ENCODE data around the gene NOS3. TPM values are rescaled to one million over a fixed set of nuclear protein-coding genes. Genes with fewer than 3 reads are reported as not detected.

Gene NOS3
- total and polyA plus RNA-seq, 2 of the 13 experiments (the other 11 are each of a cell fraction or from before 2014, with no cell fraction given) = 3.7 to 7.5 TPM

DNA sequence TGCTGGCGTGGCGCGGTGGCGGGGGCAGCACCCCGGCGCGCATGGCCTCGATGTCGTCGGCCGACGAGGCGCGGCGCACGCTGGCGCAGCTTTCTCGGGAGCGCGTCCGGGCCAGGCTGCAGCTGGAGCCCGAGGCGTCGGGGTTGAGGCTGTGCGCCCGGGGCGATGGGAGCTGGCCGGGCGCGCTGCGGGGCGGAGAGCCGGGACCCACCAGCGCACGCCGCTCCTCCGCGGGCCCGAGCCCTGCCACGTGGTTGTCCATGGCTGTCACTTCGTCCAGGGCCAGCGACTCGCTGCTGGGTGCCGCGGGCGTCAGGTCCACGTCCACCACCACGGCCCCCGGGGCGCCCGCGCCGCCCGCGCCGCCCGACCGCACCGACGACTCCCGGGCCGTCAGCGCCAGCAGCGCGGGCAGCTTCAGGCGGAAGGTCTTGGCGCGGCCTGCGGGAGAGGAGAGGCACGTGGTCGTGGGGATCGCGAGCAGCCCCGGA, 32.7 kb upstream of the NOS3 start:
- Histone ChIP-seq H4K20me1 (ENCODE audit: insufficient read depth, low read length) (no peaks in the 10 kb centered on the region), H3K79me2 (ENCODE audit: insufficient read depth, low read length) (no peaks in the 10 kb centered on the region), H3K9me3 (ENCODE audit: low read length) (no peaks in the 10 kb centered on the region), H3K36me3 (replicated peaks in 1 of 2; ENCODE audit: control insufficient read depth in 1 of 2, insufficient read depth in 2 of 2, low read length in 2 of 2) (no peaks in the 10 kb centered on the region), H3K9ac (ENCODE audit: insufficient read depth, low read depth, low read length) (no peak overlapping the region), H3K4me2 (ENCODE audit: low read depth, low read length) (no peak overlapping the region), H3K27ac (ENCODE audit: extremely low read length, insufficient read depth, low read length) (no peak overlapping the region), H3K4me3 (replicated peaks in 1 of 3; ENCODE audit: insufficient read depth in 1 of 3, low read depth in 2 of 3, low read length in 3 of 3) (no peak overlapping the region), H3K27me3 (ENCODE audit: control insufficient read depth in 1 of 2, insufficient read depth in 2 of 2, low read length in 2 of 2) (peaks cover 11 to 43% of the 10 kb centered on the region in 2 experiments; a peak in 3 of 5 replicates), H3K4me1 (ENCODE audit: insufficient read depth, low read length) (no peaks in the 10 kb centered on the region), H2AFZ (ENCODE audit: low read length) (no peak overlapping the region)
- FAIRE-seq (no peak), DNase-seq (ENCODE audit: low spot score) (no peak), ATAC-seq (no peak)
- no TSS peak for BruUV-seq (replicated peaks)
- TF ChIP-seq, protein P1, sequence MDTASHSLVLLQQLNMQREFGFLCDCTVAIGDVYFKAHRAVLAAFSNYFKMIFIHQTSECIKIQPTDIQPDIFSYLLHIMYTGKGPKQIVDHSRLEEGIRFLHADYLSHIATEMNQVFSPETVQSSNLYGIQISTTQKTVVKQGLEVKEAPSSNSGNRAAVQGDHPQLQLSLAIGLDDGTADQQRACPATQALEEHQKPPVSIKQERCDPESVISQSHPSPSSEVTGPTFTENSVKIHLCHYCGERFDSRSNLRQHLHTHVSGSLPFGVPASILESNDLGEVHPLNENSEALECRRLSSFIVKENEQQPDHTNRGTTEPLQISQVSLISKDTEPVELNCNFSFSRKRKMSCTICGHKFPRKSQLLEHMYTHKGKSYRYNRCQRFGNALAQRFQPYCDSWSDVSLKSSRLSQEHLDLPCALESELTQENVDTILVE (CRISPR knock-in tag; IDR thresholded peaks at IDR 0.05) = no peak
- no peak for TF ChIP-seq HNF4A (CRISPR knock-in tag; IDR thresholded peaks at IDR 0.05)
- TF ChIP-seq, protein P2, sequence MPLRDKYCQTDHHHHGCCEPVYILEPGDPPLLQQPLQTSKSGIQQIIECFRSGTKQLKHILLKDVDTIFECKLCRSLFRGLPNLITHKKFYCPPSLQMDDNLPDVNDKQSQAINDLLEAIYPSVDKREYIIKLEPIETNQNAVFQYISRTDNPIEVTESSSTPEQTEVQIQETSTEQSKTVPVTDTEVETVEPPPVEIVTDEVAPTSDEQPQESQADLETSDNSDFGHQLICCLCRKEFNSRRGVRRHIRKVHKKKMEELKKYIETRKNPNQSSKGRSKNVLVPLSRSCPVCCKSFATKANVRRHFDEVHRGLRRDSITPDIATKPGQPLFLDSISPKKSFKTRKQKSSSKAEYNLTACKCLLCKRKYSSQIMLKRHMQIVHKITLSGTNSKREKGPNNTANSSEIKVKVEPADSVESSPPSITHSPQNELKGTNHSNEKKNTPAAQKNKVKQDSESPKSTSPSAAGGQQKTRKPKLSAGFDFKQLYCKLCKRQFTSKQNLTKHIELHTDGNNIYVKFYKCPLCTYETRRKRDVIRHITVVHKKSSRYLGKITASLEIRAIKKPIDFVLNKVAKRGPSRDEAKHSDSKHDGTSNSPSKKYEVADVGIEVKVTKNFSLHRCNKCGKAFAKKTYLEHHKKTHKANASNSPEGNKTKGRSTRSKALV (CRISPR knock-in tag; IDR thresholded peaks at IDR 0.05) = no peak
- no peak for TF ChIP-seq SUZ12 (IDR thresholded peaks at IDR 0.05; ENCODE audit: low read depth, low read length)
- TF ChIP-seq, protein P3, sequence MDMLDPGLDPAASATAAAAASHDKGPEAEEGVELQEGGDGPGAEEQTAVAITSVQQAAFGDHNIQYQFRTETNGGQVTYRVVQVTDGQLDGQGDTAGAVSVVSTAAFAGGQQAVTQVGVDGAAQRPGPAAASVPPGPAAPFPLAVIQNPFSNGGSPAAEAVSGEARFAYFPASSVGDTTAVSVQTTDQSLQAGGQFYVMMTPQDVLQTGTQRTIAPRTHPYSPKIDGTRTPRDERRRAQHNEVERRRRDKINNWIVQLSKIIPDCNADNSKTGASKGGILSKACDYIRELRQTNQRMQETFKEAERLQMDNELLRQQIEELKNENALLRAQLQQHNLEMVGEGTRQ (IDR thresholded peaks at IDR 0.05; ENCODE audit: low read depth, low read length) = no peak
- TF ChIP-seq, protein P3 (CRISPR knock-in tag; IDR thresholded peaks at IDR 0.05; ENCODE audit: borderline replicate concordance) = no peak
- TF ChIP-seq MIER3 (CRISPR knock-in tag; IDR thresholded peaks at IDR 0.05; ENCODE audit: borderline replicate concordance) = no peak
- TF ChIP-seq ZNF883 (CRISPR knock-in tag; IDR thresholded peaks at IDR 0.05; ENCODE audit: not compliant biosample characterization) = no peak
- TF ChIP-seq, protein P4, sequence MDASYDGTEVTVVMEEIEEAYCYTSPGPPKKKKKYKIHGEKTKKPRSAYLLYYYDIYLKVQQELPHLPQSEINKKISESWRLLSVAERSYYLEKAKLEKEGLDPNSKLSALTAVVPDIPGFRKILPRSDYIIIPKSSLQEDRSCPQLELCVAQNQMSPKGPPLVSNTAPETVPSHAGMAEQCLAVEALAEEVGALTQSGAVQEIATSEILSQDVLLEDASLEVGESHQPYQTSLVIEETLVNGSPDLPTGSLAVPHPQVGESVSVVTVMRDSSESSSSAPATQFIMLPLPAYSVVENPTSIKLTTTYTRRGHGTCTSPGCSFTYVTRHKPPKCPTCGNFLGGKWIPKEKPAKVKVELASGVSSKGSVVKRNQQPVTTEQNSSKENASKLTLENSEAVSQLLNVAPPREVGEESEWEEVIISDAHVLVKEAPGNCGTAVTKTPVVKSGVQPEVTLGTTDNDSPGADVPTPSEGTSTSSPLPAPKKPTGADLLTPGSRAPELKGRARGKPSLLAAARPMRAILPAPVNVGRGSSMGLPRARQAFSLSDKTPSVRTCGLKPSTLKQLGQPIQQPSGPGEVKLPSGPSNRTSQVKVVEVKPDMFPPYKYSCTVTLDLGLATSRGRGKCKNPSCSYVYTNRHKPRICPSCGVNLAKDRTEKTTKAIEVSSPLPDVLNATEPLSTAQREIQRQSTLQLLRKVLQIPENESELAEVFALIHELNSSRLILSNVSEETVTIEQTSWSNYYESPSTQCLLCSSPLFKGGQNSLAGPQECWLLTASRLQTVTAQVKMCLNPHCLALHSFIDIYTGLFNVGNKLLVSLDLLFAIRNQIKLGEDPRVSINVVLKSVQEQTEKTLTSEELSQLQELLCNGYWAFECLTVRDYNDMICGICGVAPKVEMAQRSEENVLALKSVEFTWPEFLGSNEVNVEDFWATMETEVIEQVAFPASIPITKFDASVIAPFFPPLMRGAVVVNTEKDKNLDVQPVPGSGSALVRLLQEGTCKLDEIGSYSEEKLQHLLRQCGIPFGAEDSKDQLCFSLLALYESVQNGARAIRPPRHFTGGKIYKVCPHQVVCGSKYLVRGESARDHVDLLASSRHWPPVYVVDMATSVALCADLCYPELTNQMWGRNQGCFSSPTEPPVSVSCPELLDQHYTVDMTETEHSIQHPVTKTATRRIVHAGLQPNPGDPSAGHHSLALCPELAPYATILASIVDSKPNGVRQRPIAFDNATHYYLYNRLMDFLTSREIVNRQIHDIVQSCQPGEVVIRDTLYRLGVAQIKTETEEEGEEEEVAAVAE (CRISPR knock-in tag; IDR thresholded peaks at IDR 0.05; ENCODE audit: borderline replicate concordance) = no peak
- TF ChIP-seq PHF21A (CRISPR knock-in tag; IDR thresholded peaks at IDR 0.05) = no peak
- no peak for TF ChIP-seq GTF3A (CRISPR knock-in tag; conservative IDR thresholded peaks at IDR 0.05)
- in situ Hi-C loops (cut with HindIII; ENCODE audit: extremely low pct_ligation_motif_present, low pct_unique_long_range_greater_than_20kb) = no loop called here
- 85% methylated on average over 25 of the region's 74 CpGs for WGBS (ENCODE audit: low lambda C conversion rate)
- ChIA-PET POLR2A (no interaction called here), CTCF (ENCODE audit: low intra/inter-chr PET ratio, low total read pairs) (no interaction called here)
- intact Hi-C loops (cut with micrococcal nuclease; ENCODE audit: unreplicated experiment) = no loop called here
